GM12874 (cell line): ENCODE measurements around the gene FAM240A.

ENCODE experiments used
- TF ChIP-seq, protein P1 (sequence below): IDR thresholded peaks from 2 replicates; pipeline ENCODE4 v1.5.1; 2011; ENCODE audit warnings: low read depth, mild to moderate bottlenecking, control low read depth, low read length, moderate library complexity; ENCODE audit not compliant: insufficient read depth

Gene FAM240A

GRCh38 chr3:46612324-46612723 lies at the start of gene FAM240A:
Gene FAM240A, plus strand, starts transcription at chr3:46612525. Its CDS starts 159 bp downstream, at chr3:46612684.
- TF ChIP-seq, protein P1, sequence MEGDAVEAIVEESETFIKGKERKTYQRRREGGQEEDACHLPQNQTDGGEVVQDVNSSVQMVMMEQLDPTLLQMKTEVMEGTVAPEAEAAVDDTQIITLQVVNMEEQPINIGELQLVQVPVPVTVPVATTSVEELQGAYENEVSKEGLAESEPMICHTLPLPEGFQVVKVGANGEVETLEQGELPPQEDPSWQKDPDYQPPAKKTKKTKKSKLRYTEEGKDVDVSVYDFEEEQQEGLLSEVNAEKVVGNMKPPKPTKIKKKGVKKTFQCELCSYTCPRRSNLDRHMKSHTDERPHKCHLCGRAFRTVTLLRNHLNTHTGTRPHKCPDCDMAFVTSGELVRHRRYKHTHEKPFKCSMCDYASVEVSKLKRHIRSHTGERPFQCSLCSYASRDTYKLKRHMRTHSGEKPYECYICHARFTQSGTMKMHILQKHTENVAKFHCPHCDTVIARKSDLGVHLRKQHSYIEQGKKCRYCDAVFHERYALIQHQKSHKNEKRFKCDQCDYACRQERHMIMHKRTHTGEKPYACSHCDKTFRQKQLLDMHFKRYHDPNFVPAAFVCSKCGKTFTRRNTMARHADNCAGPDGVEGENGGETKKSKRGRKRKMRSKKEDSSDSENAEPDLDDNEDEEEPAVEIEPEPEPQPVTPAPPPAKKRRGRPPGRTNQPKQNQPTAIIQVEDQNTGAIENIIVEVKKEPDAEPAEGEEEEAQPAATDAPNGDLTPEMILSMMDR = no peak

DNA sequence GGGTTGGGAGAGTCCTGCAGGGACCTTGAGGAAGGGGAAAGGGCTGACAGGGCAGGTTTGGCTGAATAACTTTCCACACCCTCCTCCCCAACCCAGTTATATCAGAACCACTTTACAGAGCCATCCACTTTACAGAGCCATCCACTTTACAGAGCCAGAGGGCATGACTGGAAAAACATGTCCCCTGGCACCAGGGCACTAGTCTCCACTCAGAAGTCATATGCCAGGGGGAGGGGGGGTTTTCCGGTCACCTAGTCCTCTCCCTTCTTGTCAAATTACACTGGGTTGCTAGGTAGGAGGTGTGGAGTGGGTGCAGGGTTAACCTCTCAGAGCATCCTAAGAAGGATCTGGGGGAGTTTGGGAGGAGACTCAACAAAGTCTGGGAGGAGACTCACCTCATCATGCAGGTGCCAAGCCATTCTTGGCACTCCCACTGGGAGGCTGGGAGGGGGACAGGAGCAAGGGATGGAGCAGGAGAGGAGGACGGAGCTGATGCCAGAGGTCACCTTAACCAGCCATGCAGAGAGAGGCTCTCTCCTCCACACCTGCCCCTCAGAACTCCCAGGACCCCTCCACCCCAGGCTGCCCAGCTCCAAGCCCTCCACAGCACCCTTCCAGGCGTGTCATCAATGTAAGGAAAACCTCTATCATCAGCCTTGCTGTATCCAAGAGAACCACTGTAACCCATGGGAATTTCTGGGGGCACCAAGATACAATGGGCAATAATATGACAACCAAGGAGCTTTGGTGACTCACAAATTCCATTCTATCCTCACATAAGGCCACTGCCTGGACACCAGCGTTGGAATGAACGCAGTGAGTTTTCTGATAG lies 47.9 kb upstream of the FAM240A start:
- TF ChIP-seq, protein P1 = no peak

GRCh38 chr3:46565077-46565476 lies 47.2 kb upstream of the FAM240A start:
- TF ChIP-seq, protein P1 = no peak

- TF ChIP-seq, protein P1 = no peak
Observed at GRCh38 chr3:46565607-46566039, 46.7 kb upstream of the FAM240A start.

GRCh38 chr3:46566040-46566641 lies 46.2 kb upstream of the FAM240A start, which contains the start of gene LRRC2:
Gene LRRC2, minus strand, starts transcription at chr3:46566302. Its CDS starts 14,711 bp downstream, at chr3:46551591.
- TF ChIP-seq, protein P1 = no peak

GRCh38 chr3:46571684-46572083 lies 40.6 kb upstream of the FAM240A start:
- TF ChIP-seq, protein P1 = no peak

DNA sequence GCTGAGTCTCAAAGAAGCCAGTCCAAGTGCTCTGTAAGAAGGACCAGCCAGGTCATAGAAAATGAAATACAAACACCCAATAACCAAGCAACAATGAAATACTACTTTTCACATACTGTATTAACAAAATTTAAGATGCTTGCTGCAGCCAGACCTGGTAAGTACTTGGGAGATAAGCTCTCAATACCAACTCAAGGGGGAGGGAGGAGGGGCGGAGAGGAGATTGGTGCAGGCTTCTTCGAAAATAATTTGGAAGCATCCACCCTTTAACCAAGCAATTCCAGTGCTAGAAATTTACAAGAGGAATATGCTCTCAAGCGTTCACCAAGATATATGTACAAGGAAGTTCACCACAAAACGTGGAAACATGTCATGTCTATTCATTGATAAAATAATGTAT lies 38.6 kb upstream of the FAM240A start:
- TF ChIP-seq, protein P1 = no peak
